ENCODE data around the gene SEC14L5.

Gene SEC14L5

DNA sequence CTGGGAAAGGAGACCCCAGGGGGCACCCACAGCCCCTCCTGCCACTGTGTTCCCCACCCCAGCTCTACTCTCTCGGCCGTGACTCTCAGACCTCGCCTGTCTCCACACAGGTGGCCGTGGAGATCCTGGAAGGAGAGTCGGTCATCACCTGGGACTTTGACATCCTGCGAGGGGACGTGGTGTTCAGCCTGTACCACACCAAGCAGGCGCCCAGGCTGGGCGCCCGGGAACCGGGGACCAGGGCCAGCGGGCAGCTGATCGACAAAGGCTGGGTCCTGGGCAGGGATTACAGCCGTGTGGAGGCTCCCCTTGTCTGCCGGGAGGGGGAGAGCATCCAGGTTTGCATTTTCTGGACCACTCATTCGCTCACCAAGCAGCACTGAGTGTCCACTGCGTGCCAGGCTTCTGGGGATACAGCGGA lies 50.2 kb downstream of the SEC14L5 start:
- TF ChIP-seq, protein P1, sequence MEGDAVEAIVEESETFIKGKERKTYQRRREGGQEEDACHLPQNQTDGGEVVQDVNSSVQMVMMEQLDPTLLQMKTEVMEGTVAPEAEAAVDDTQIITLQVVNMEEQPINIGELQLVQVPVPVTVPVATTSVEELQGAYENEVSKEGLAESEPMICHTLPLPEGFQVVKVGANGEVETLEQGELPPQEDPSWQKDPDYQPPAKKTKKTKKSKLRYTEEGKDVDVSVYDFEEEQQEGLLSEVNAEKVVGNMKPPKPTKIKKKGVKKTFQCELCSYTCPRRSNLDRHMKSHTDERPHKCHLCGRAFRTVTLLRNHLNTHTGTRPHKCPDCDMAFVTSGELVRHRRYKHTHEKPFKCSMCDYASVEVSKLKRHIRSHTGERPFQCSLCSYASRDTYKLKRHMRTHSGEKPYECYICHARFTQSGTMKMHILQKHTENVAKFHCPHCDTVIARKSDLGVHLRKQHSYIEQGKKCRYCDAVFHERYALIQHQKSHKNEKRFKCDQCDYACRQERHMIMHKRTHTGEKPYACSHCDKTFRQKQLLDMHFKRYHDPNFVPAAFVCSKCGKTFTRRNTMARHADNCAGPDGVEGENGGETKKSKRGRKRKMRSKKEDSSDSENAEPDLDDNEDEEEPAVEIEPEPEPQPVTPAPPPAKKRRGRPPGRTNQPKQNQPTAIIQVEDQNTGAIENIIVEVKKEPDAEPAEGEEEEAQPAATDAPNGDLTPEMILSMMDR (IDR thresholded peaks at IDR 0.05; ENCODE audit: unreplicated experiment in 3 of 3), result no peak
- no peak overlapping the region for H3K4me3 Mint-ChIP-seq
- H3K27me3 Mint-ChIP-seq (ENCODE audit: low read depth), result peaks cover 31% of the 10 kb centered on the region
- no peaks in the 10 kb centered on the region for H3K9me3 Mint-ChIP-seq
- H3K4me1 Mint-ChIP-seq, result no peaks in the 10 kb centered on the region
- H3K27ac Mint-ChIP-seq, result no peak overlapping the region
- no peaks in the 10 kb centered on the region for H3K36me3 Mint-ChIP-seq (ENCODE audit: low read depth)

DNA sequence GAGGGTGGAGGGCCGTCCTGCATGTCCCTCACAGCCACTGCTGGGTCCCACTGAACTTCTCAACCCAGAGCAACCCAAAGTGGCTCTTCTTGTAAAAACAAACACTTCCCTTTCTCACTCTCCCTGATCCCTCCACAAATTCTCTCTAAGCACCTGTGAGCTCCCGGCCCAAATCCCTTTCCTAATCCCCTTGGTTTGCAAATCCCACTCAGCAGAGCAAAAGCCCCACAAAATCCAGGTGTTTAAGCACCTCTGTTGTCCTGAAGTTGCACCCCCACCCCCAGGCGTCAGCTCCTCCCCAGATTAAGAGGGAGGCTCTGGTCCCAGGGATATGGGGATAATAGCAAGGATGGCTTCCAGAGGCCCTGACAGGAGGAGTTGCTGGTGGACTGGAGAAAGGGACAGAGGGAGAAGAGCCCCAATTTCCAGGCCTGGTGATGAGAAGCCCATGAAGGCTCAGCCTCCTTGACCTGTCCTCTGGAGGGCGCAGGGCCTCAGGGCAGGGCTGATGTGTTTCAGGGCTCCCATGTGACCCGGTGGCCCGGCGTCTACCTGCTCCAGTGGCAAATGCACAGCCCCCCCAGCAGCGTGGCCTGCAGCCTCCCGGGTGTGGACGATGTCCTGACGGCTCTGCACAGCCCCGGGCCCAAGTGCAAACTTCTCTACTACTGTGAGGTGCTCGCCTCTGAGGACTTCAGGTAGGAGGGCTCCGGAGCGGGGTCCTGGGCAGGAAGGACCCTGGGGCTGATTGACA lies 52.6 kb downstream of the SEC14L5 start:
- no peak overlapping the region for H3K27ac Mint-ChIP-seq
- H3K9me3 Mint-ChIP-seq, result no peaks in the 10 kb centered on the region
- no peaks in the 10 kb centered on the region for H3K36me3 Mint-ChIP-seq (ENCODE audit: low read depth)
- TF ChIP-seq, protein P1 (IDR thresholded peaks at IDR 0.05; ENCODE audit: unreplicated experiment in 3 of 3), result no peak
- peaks cover 31% of the 10 kb centered on the region for H3K27me3 Mint-ChIP-seq (ENCODE audit: low read depth)
- H3K4me3 Mint-ChIP-seq, result no peak overlapping the region
- H3K4me1 Mint-ChIP-seq, result no peaks in the 10 kb centered on the region

DNA sequence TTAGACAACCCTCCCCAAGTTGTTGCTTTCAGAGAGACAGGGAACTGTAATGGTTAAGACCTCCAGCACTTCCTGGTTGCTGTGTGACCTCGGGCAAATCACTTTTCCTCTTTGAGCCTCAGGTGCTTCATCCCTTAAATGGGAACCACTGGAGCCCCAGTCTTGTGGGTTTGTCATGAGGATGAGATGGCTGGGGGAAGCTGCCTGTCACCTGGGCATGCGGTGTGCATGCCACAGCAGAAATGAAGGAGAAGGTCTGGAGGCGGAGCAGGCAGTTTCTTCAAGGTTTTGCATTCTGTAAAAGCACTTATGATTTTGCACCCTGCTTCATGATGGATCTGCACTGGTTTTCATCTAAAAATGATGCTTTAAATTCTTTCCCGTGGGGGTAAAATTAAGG lies 53.5 kb downstream of the SEC14L5 start:
- peaks cover 33% of the 10 kb centered on the region for H3K27me3 Mint-ChIP-seq (ENCODE audit: low read depth)
- H3K27ac Mint-ChIP-seq, result no peak overlapping the region
- TF ChIP-seq, protein P1 (IDR thresholded peaks at IDR 0.05; ENCODE audit: unreplicated experiment in 3 of 3), result no peak
- H3K36me3 Mint-ChIP-seq (ENCODE audit: low read depth), result no peaks in the 10 kb centered on the region
- H3K9me3 Mint-ChIP-seq, result no peaks in the 10 kb centered on the region
- no peak overlapping the region for H3K4me3 Mint-ChIP-seq
- H3K4me1 Mint-ChIP-seq, result no peaks in the 10 kb centered on the region

DNA sequence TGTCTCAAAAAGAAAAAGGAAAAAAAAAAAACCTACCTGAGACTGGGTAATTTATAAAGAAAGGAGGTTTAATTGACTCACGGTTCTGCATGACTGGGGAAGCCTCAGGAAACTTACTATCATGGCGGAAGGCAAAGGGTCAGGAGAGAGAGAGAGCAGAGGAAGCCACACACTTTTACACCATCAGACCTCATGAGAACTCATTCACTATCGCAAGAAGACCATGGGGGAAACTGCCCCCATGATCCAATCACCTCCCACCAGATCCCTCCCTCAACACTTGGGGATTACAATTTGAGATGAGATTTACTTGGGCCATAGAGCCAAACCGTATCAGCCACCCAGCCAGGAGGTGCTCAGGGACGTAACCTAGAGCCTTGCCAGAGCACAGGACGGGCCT lies 54.8 kb downstream of the SEC14L5 start:
- TF ChIP-seq, protein P1 (IDR thresholded peaks at IDR 0.05; ENCODE audit: unreplicated experiment in 3 of 3), result no peak
- Mint-ChIP-seq H3K36me3 (ENCODE audit: low read depth) (no peaks in the 10 kb centered on the region), H3K27me3 (ENCODE audit: low read depth) (peaks cover 37% of the 10 kb centered on the region), H3K4me3 (no peak overlapping the region), H3K4me1 (no peaks in the 10 kb centered on the region), H3K27ac (no peak overlapping the region), H3K9me3 (no peaks in the 10 kb centered on the region)

DNA sequence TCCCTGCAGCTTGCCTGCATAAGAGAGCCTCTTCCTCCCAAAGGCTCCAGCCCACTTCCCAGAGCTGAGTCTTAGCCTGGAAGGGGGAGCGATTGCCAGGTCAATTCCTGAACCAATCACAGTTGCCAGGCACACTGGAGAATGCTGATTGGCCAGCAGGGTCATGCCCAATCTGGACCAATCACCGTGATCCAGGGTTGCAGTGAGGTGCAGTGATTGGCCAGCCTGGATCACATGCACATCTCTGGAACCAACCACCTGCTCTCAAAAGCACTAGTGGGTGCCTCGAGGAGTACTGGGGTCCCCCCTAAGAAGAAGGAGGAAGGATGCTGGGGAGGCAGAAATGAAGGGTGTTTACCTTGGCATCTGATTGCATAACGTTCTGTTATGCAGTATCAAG lies 57.2 kb downstream of the SEC14L5 start:
- peaks cover 36% of the 10 kb centered on the region for H3K27me3 Mint-ChIP-seq (ENCODE audit: low read depth)
- peaks cover 7% of the 10 kb centered on the region for H3K4me1 Mint-ChIP-seq
- no peaks in the 10 kb centered on the region for H3K36me3 Mint-ChIP-seq (ENCODE audit: low read depth)
- TF ChIP-seq, protein P1 (IDR thresholded peaks at IDR 0.05; ENCODE audit: unreplicated experiment in 3 of 3), result no peak
- H3K4me3 Mint-ChIP-seq, result no peak overlapping the region
- H3K9me3 Mint-ChIP-seq, result no peaks in the 10 kb centered on the region
- H3K27ac Mint-ChIP-seq, result no peak overlapping the region

DNA sequence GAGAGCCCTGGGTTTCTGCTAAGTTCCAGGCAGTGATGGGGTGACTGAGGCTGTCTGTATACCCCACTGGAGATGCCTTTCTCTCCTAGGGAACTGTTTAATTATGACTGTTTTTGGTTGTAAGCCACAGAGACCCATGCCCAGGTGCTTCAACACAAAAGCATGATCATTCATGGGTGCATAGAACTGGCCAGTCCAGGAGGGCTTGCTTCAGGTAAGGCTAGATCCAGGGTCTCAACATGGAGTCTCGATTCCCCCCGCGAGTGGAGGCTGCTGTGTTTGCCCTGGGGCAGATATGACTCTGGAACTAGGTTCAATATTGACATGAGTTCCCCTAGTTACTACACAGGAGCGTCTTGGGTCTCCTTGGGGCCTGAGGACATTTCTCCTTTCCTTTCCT lies 57.8 kb downstream of the SEC14L5 start:
- Mint-ChIP-seq H3K27ac (no peak overlapping the region), H3K36me3 (ENCODE audit: low read depth) (no peaks in the 10 kb centered on the region), H3K27me3 (ENCODE audit: low read depth) (peaks cover 35% of the 10 kb centered on the region), H3K9me3 (no peaks in the 10 kb centered on the region), H3K4me1 (peaks cover 7% of the 10 kb centered on the region), H3K4me3 (no peak overlapping the region)
- TF ChIP-seq, protein P1 (IDR thresholded peaks at IDR 0.05; ENCODE audit: unreplicated experiment in 3 of 3), result no peak
